COR-L47 (cell line): ENCODE data around the gene PHF20.
"Not testable (repeated sequence)": the region's sequence is repeated elsewhere in the genome, so short reads cannot be mapped to it uniquely, and the experiment has no call there.

ENCODE experiments used
- DNase-seq: peaks from one replicate; lab custom pipeline; 2025; lab: John Stamatoyannopoulos, UW

PHF20 gene

GRCh38 chr20:35776513-35777101 lies 4.8 kb downstream of the PHF20 start:
- DNase-seq = peak; percentile 55

GRCh38 chr20:35783811-35784210 lies 12.0 kb downstream of the PHF20 start:
- DNase-seq = not testable (repeated sequence)

GRCh38 chr20:35785541-35785940 lies 13.7 kb downstream of the PHF20 start:
- not testable (repeated sequence) for DNase-seq

- DNase-seq = no peak
Observed at GRCh38 chr20:35788796-35789195, 17.0 kb downstream of the PHF20 start.

GRCh38 chr20:35791097-35791496 lies 19.3 kb downstream of the PHF20 start:
- DNase-seq = no peak

- DNase-seq = no peak
Observed at GRCh38 chr20:35791821-35792220, 20.0 kb downstream of the PHF20 start.

- DNase-seq = no peak
Observed at GRCh38 chr20:35792740-35793139, 20.9 kb downstream of the PHF20 start.

GRCh38 chr20:35796571-35796970 lies 24.8 kb downstream of the PHF20 start:
- no peak for DNase-seq

GRCh38 chr20:35801865-35802264 lies 30.1 kb downstream of the PHF20 start:
- no peak for DNase-seq

- no peak for DNase-seq
Observed at GRCh38 chr20:35806075-35806474, 34.3 kb downstream of the PHF20 start.

GRCh38 chr20:35807877-35808276 lies 36.1 kb downstream of the PHF20 start:
- no peak for DNase-seq

- DNase-seq = no peak
Observed at GRCh38 chr20:35820715-35821114, 48.9 kb downstream of the PHF20 start.

GRCh38 chr20:35821807-35822242 lies 50.0 kb downstream of the PHF20 start:
- no peak for DNase-seq

- DNase-seq = no peak
Observed at GRCh38 chr20:35823147-35823546, 51.3 kb downstream of the PHF20 start.

GRCh38 chr20:35823937-35824336 lies 52.1 kb downstream of the PHF20 start:
- DNase-seq = no peak

- no peak for DNase-seq
Observed at GRCh38 chr20:35826397-35826998, 54.7 kb downstream of the PHF20 start.

GRCh38 chr20:35828434-35828833 lies 56.6 kb downstream of the PHF20 start:
- DNase-seq = no peak

GRCh38 chr20:35828916-35829315 lies 57.1 kb downstream of the PHF20 start:
- DNase-seq = no peak

GRCh38 chr20:35830264-35830663 lies 58.4 kb downstream of the PHF20 start:
- no peak for DNase-seq

- no peak for DNase-seq
Observed at GRCh38 chr20:35831029-35831428, 59.2 kb downstream of the PHF20 start.

- DNase-seq = no peak
Observed at GRCh38 chr20:35831971-35832370, 60.2 kb downstream of the PHF20 start.

GRCh38 chr20:35833241-35833640 lies 61.4 kb downstream of the PHF20 start:
- no peak for DNase-seq

GRCh38 chr20:35837577-35838195 lies 65.9 kb downstream of the PHF20 start:
- no peak for DNase-seq

- no peak for DNase-seq
Observed at GRCh38 chr20:35838205-35838604, 66.4 kb downstream of the PHF20 start.
